Liver (tissue), 9 donors: ENCODE measurements around the gene ST6GAL1. TPM values are rescaled to one million over a fixed set of nuclear protein-coding genes. Genes with fewer than 3 reads are reported as not detected.

Source experiments
- DNase-seq: peaks from one replicate; pipeline ENCODE4 v3.0.0-alpha.2; 2017; ENCODE audit warnings: low spot score
- H3K27ac ChIP-seq, 2 donors: one replicate each; pipeline ENCODE4 v1.7.0; 2013; ENCODE audit warnings: inconsistent platforms in 2 of 2, low read length in 2 of 2, control low read depth in 1 of 2, low read depth in 1 of 2, mild to moderate bottlenecking in 1 of 2
- H3K27me3 ChIP-seq, 4 donors: one replicate each; pipeline versions ENCODE4 v1.6.1 to v1.7.0; 2013; ENCODE audit warnings: low read length in 3 of 4, inconsistent platforms in 1 of 4, mild to moderate bottlenecking in 1 of 4, moderate library complexity in 1 of 4; ENCODE audit not compliant: control insufficient read depth in 4 of 4, insufficient read depth in 4 of 4
- H3K36me3 ChIP-seq, 4 donors: one replicate each; pipeline versions ENCODE4 v1.6.1 to v1.7.0; 2013; ENCODE audit warnings: low read length in 3 of 4, mild to moderate bottlenecking in 3 of 4, low read depth in 1 of 4, moderate library complexity in 1 of 4; ENCODE audit not compliant: control insufficient read depth in 4 of 4, insufficient read depth in 3 of 4
- H3K4me1 ChIP-seq, 4 donors: one replicate each; pipeline versions ENCODE4 v1.6.1 to v1.7.0; 2013; ENCODE audit warnings: low read length in 3 of 4, mild to moderate bottlenecking in 3 of 4, moderate library complexity in 1 of 4; ENCODE audit not compliant: control insufficient read depth in 4 of 4, insufficient read depth in 4 of 4
- H3K4me3 ChIP-seq, 3 donors: one replicate each; pipeline versions ENCODE4 v1.6.1 to v1.7.0; 2013; ENCODE audit warnings: low read length in 3 of 3, control low read depth in 1 of 3, low read depth in 1 of 3, mild to moderate bottlenecking in 1 of 3
- H3K9ac ChIP-seq, 2 donors: one replicate each; pipeline ENCODE4 v1.7.0; 2013; ENCODE audit warnings: low read length in 2 of 2, mild to moderate bottlenecking in 2 of 2, moderate library complexity in 2 of 2, control low read depth in 1 of 2, low read depth in 1 of 2
- H3K9me3 ChIP-seq, 4 donors: one replicate each; pipeline versions ENCODE4 v1.6.1 to v1.7.0; 2013; ENCODE audit warnings: low read length in 3 of 4; ENCODE audit not compliant: control insufficient read depth in 4 of 4
- EGR1 ChIP-seq, 2 donors: IDR thresholded peaks; 2 replicates each; pipeline ENCODE4 v1.6.1; 2016 to 2018; ENCODE audit warnings: antibody characterized with exemption in 2 of 2, low read depth in 2 of 2
- FOXA2 ChIP-seq: IDR thresholded peaks from 2 replicates; pipeline ENCODE4 v1.6.1; 2016; ENCODE audit warnings: antibody characterized with exemption
- GABPA ChIP-seq, 2 donors: IDR thresholded peaks in 1 of 2; conservative IDR thresholded peaks in 1 of 2; 2 replicates each; pipeline ENCODE4 v1.6.1; 2016; ENCODE audit warnings: antibody characterized with exemption in 2 of 2, mild to moderate bottlenecking in 1 of 2, moderate library complexity in 1 of 2
- HNF4A ChIP-seq, 2 donors: conservative IDR thresholded peaks; 2 replicates each; pipeline ENCODE4 v1.6.1; 2016; ENCODE audit warnings: antibody characterized with exemption in 2 of 2, mild to moderate bottlenecking in 2 of 2
- NR2F2 ChIP-seq: IDR thresholded peaks from 2 replicates; pipeline ENCODE4 v1.6.1; 2016; ENCODE audit warnings: antibody characterized with exemption
- RAD21 ChIP-seq, 2 donors: IDR thresholded peaks; 2 replicates each; pipeline ENCODE4 v1.6.1; 2016; ENCODE audit warnings: antibody characterized with exemption in 2 of 2, mild to moderate bottlenecking in 2 of 2
- RXRA ChIP-seq, 2 donors: IDR thresholded peaks; 2 replicates each; pipeline ENCODE4 v1.6.1; 2017 to 2018; ENCODE audit warnings: antibody characterized with exemption in 2 of 2, mild to moderate bottlenecking in 1 of 2
- SP1 ChIP-seq: IDR thresholded peaks from 2 replicates; pipeline ENCODE4 v1.6.1; 2018; ENCODE audit warnings: antibody characterized with exemption, mild to moderate bottlenecking
- TAF1 ChIP-seq: conservative IDR thresholded peaks from 2 replicates; pipeline ENCODE4 v1.6.1; 2016; ENCODE audit warnings: antibody characterized with exemption, mild to moderate bottlenecking
- YY1 ChIP-seq: IDR thresholded peaks from 2 replicates; pipeline ENCODE4 v1.6.1; 2016; ENCODE audit warnings: antibody characterized with exemption, mild to moderate bottlenecking
- WGBS: extraction: QIAGEN DNeasy Blood & Tissue Kit; methylation state at CpG from one replicate; pipeline ENCODE4 v1.1.7; 2013; 5-methylcytosine and 5-hydroxymethylcytosine counted together
- polyA plus RNA-seq, 2 donors: library from polyadenylated mRNA; stranded (reverse) in 1 of 2; unstranded in 1 of 2; fragments of 200-250 nt in 1 of 2; fragments of >200 nt in 1 of 2; fragmentation: Nextera tagmentation in 1 of 2; extraction: Ambion mirVana in 1 of 2; gene quantifications; one replicate each; pipeline versions ENCODE4 v1.2.1 to v1.2.3, GENCODE V29; 2013 to 2015
- total RNA-seq, 2 donors: library from RNA; depleted of rRNA; stranded (reverse); fragments of >200 nt; gene quantifications; one replicate each; pipeline ENCODE4 v1.2.3, GENCODE V29; 2014
- TF ChIP-seq, protein P1 (sequence below): IDR thresholded peaks from 2 replicates; pipeline ENCODE4 v1.6.1; 2016; ENCODE audit warnings: antibody characterized with exemption, mild to moderate bottlenecking
- TF ChIP-seq, protein P2 (sequence below): fragments of 150-350 bp; IDR thresholded peaks from 2 replicates; pipeline ENCODE4 v1.5.1; 2017; ENCODE audit warnings: improper control_type of control experiment, low read depth, low read length; ENCODE audit not compliant: missing input control
- TF ChIP-seq, protein P3 (sequence below): IDR thresholded peaks from 2 replicates; pipeline ENCODE4 v1.6.1; 2016; ENCODE audit warnings: antibody characterized with exemption
- donor health status: healthy.
- donor health status: healthy.
- donor health status: healthy.
- donor health status: healthy.
- donor health status: healthy.

Gene ST6GAL1
- total and polyA plus RNA-seq, 4 donors = 102 to 425 (median 328) TPM

DNA sequence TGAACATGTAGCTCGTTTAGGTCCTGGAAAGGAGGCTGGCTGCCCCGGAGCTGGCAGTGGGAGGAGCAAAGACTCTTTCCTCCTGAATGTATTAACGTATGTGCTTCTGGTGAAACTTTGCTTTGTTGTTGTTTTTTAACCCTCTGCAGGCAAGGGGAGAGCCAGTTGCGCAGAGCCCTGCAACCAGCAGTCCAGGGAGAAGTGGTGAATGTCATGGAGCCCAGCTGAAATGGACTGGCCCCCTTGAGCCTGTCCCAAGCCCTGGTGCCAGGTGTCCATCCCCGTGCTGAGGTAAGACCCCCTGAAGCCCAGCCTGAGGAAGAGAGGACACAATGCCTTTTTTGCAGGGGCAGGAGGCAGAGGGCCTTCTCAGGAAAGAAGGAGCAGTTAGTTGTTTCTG lies 33.3 kb downstream of the ST6GAL1 start:
- H3K27ac ChIP-seq = no peak overlapping the region
- H3K27me3 ChIP-seq = no peaks in the 10 kb centered on the region
- TF ChIP-seq HNF4A (conservative IDR thresholded peaks at IDR 0.05) (no peak), RXRA (IDR thresholded peaks at IDR 0.05) (no peak), NR2F2 (no peak)
- no peak overlapping the region for H3K4me3 ChIP-seq
- H3K9me3 ChIP-seq = no peaks in the 10 kb centered on the region
- 82% methylated on average over 5 of the region's 5 CpGs for WGBS
- peaks cover 0 to 4% (median 0%) of the 10 kb centered on the region in 4 donors for H3K4me1 ChIP-seq
- no peak overlapping the region for H3K9ac ChIP-seq
- no peaks in the 10 kb centered on the region for H3K36me3 ChIP-seq
- DNase-seq = no peak

DNA sequence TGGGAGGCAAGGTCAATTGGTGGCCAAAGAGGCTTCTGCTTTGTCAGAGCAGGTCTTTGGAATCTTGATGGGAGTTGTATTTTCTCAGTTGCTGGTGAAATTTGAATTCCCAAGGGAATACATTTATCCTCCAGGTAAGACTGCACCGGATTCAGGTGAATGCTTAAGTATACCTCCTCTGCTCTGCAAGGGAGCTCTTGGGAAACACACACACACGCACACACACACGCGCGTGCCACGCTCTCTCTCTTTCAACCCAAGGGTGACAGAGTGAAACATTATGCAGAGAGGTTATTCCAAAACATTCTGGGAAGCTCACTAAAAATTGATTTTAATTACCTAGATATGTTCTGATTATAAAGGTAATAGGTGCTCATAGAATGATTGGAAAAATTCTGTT lies 33.7 kb downstream of the ST6GAL1 start:
- Histone ChIP-seq H3K27ac (no peak overlapping the region), H3K9me3 (no peaks in the 10 kb centered on the region), H3K27me3 (no peaks in the 10 kb centered on the region), H3K36me3 (no peaks in the 10 kb centered on the region), H3K9ac (no peak overlapping the region), H3K4me1 (peaks cover 0 to 4% (median 0%) of the 10 kb centered on the region in 4 donors), H3K4me3 (no peak overlapping the region)
- 94% methylated on average over 6 of the region's 6 CpGs for WGBS
- TF ChIP-seq GABPA (IDR thresholded peaks at IDR 0.05 in 1 of 2, conservative IDR thresholded peaks at IDR 0.05 in 1 of 2) (no peak), RAD21 (IDR thresholded peaks at IDR 0.05) (no peak), RXRA (IDR thresholded peaks at IDR 0.05) (no peak), TAF1 (no peak)
- TF ChIP-seq, protein P1, sequence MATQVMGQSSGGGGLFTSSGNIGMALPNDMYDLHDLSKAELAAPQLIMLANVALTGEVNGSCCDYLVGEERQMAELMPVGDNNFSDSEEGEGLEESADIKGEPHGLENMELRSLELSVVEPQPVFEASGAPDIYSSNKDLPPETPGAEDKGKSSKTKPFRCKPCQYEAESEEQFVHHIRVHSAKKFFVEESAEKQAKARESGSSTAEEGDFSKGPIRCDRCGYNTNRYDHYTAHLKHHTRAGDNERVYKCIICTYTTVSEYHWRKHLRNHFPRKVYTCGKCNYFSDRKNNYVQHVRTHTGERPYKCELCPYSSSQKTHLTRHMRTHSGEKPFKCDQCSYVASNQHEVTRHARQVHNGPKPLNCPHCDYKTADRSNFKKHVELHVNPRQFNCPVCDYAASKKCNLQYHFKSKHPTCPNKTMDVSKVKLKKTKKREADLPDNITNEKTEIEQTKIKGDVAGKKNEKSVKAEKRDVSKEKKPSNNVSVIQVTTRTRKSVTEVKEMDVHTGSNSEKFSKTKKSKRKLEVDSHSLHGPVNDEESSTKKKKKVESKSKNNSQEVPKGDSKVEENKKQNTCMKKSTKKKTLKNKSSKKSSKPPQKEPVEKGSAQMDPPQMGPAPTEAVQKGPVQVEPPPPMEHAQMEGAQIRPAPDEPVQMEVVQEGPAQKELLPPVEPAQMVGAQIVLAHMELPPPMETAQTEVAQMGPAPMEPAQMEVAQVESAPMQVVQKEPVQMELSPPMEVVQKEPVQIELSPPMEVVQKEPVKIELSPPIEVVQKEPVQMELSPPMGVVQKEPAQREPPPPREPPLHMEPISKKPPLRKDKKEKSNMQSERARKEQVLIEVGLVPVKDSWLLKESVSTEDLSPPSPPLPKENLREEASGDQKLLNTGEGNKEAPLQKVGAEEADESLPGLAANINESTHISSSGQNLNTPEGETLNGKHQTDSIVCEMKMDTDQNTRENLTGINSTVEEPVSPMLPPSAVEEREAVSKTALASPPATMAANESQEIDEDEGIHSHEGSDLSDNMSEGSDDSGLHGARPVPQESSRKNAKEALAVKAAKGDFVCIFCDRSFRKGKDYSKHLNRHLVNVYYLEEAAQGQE = no peak
- no peak for DNase-seq

DNA sequence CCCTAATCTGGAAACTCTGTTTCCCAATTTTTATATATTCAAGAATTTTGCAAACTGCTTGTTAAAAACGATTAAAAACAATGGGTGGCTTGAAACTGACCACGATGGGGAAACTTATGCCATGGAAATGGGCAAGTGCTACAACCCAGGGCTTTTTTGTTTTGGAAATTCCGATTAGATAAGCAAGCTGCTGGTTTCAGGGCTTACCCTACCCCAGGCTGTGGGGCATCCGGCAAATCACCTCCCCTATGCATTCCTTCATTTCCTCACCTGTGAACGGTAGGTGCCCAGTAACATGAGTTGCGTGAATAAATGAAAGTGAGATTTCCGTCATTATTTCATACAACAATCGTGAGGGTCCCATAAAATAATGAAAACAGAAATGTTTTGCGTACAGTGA lies 34.3 kb downstream of the ST6GAL1 start:
- TF ChIP-seq YY1 = no peak
- TF ChIP-seq SP1 = no peak
- TF ChIP-seq RXRA (IDR thresholded peaks at IDR 0.05) = no peak
- TF ChIP-seq HNF4A (conservative IDR thresholded peaks at IDR 0.05) = no peak
- TF ChIP-seq NR2F2 = no peak
- TF ChIP-seq TAF1 = no peak
- TF ChIP-seq, protein P2, sequence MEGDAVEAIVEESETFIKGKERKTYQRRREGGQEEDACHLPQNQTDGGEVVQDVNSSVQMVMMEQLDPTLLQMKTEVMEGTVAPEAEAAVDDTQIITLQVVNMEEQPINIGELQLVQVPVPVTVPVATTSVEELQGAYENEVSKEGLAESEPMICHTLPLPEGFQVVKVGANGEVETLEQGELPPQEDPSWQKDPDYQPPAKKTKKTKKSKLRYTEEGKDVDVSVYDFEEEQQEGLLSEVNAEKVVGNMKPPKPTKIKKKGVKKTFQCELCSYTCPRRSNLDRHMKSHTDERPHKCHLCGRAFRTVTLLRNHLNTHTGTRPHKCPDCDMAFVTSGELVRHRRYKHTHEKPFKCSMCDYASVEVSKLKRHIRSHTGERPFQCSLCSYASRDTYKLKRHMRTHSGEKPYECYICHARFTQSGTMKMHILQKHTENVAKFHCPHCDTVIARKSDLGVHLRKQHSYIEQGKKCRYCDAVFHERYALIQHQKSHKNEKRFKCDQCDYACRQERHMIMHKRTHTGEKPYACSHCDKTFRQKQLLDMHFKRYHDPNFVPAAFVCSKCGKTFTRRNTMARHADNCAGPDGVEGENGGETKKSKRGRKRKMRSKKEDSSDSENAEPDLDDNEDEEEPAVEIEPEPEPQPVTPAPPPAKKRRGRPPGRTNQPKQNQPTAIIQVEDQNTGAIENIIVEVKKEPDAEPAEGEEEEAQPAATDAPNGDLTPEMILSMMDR = no peak
- TF ChIP-seq FOXA2 = no peak
- TF ChIP-seq EGR1 (IDR thresholded peaks at IDR 0.05; ENCODE audit: low read depth in 2 of 2) = no peak
- TF ChIP-seq, protein P3, sequence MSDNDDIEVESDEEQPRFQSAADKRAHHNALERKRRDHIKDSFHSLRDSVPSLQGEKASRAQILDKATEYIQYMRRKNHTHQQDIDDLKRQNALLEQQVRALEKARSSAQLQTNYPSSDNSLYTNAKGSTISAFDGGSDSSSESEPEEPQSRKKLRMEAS = no peak
- H3K9ac ChIP-seq = no peak overlapping the region
- H3K4me3 ChIP-seq = no peak overlapping the region
- WGBS = 84% methylated on average over 9 of the region's 9 CpGs
- no peak for DNase-seq
- peaks cover 0 to 4% (median 1%) of the 10 kb centered on the region in 4 donors for H3K4me1 ChIP-seq
- no peaks in the 10 kb centered on the region for H3K9me3 ChIP-seq
- no peaks in the 10 kb centered on the region for H3K27me3 ChIP-seq
- no peaks in the 10 kb centered on the region for H3K36me3 ChIP-seq
- no peak overlapping the region for H3K27ac ChIP-seq
